CD14-positive monocyte (primary cell): Measurements from ENCODE around the gene CWC25. TPM values are rescaled to one million over a fixed set of nuclear protein-coding genes. Genes with fewer than 3 reads are reported as not detected.

ENCODE experiments used
- DNase-seq, 3 donors: peaks; one replicate each; pipeline ENCODE4 v3.0.0-alpha.2; 2011 to 2022
- H2AFZ ChIP-seq: 2 replicates; pipeline ENCODE4 v1.6.0; 2012; ENCODE audit warnings: mild to moderate bottlenecking, low read depth, low read length, inconsistent platforms; ENCODE audit not compliant: insufficient read depth, poor library complexity, severe bottlenecking
- H3K27ac ChIP-seq, 2 donors: 1 replicate in 1 of 2; 2 replicates in 1 of 2; pipeline ENCODE4 v1.5.1; 2012 to 2013; ENCODE audit warnings: low read length in 2 of 2, control low read depth in 1 of 2, inconsistent platforms in 1 of 2, low read depth in 1 of 2, mild to moderate bottlenecking in 1 of 2
- H3K27me3 ChIP-seq, 2 donors: one replicate each; pipeline versions ENCODE4 v1.6.0 to v1.6.1; 2011 to 2013; ENCODE audit warnings: low read length in 2 of 2; ENCODE audit not compliant: control insufficient read depth in 2 of 2, insufficient read depth in 2 of 2
- H3K36me3 ChIP-seq, 2 donors: replicated peaks in 1 of 2; 1 replicate in 1 of 2; 2 replicates in 1 of 2; pipeline versions ENCODE4 v1.5.1 to v1.6.1; 2012 to 2013; ENCODE audit warnings: low read length in 2 of 2, control low read depth in 1 of 2, inconsistent platforms in 1 of 2, mild to moderate bottlenecking in 1 of 2; ENCODE audit not compliant: insufficient read depth in 2 of 2, control insufficient read depth in 1 of 2
- H3K4me1 ChIP-seq, 2 donors: 1 replicate in 1 of 2; 2 replicates in 1 of 2; pipeline versions ENCODE4 v1.5.1 to v1.6.1; 2012 to 2013; ENCODE audit warnings: low read length in 2 of 2, control low read depth in 1 of 2, inconsistent platforms in 1 of 2, mild to moderate bottlenecking in 1 of 2, moderate library complexity in 1 of 2; ENCODE audit not compliant: insufficient read depth in 2 of 2, control insufficient read depth in 1 of 2
- H3K4me2 ChIP-seq: replicated peaks from 2 replicates; pipeline ENCODE3; 2012; ENCODE audit warnings: low read length, moderate library complexity, mild to moderate bottlenecking; ENCODE audit not compliant: poor library complexity, severe bottlenecking; ENCODE audit errors: extremely low read depth
- H3K4me3 ChIP-seq, 3 experiments: fragments of 200-600 bp in 1 of 3; sonication (generic) in 1 of 3; replicated peaks in 1 of 3; 1 replicate in 2 of 3; 2 replicates in 1 of 3; pipeline ENCODE4 v1.5.1; 2011 to 2013; ENCODE audit warnings: low read length in 3 of 3, mild to moderate bottlenecking in 3 of 3, control low read depth in 2 of 3, low read depth in 2 of 3, inconsistent platforms in 1 of 3, moderate library complexity in 1 of 3
- H3K79me2 ChIP-seq: 2 replicates; pipeline ENCODE4 v1.6.0; 2012; ENCODE audit warnings: mild to moderate bottlenecking, control low read depth, inconsistent platforms, low read length, moderate library complexity; ENCODE audit not compliant: insufficient read depth
- H3K9ac ChIP-seq: 2 replicates; pipeline ENCODE4 v1.6.0; 2017; ENCODE audit warnings: low read length, mild to moderate bottlenecking; ENCODE audit not compliant: insufficient read depth, poor library complexity, severe bottlenecking
- H3K9me3 ChIP-seq, 2 donors: replicated peaks in 1 of 2; 1 replicate in 1 of 2; 2 replicates in 1 of 2; pipeline versions ENCODE4 v1.5.1 to v1.6.1; 2012 to 2013; ENCODE audit warnings: low read length in 2 of 2, control low read depth in 1 of 2; ENCODE audit not compliant: control insufficient read depth in 1 of 2, insufficient read depth in 1 of 2
- H4K20me1 ChIP-seq: 2 replicates; pipeline ENCODE4 v1.6.0; 2012; ENCODE audit warnings: mild to moderate bottlenecking, low read length, control low read depth, moderate library complexity; ENCODE audit not compliant: insufficient read depth
- H3K27ac Mint-ChIP-seq, 7 donors: one replicate each; pipeline ENCODE4 v1.8.0; 2020; ENCODE audit warnings: mild to moderate bottlenecking in 7 of 7, mixed read lengths in 7 of 7, moderate library complexity in 6 of 7, inconsistent platforms in 2 of 7
- H3K27me3 Mint-ChIP-seq, 3 donors: one replicate each; pipeline ENCODE4 v1.8.0; 2021 to 2022; ENCODE audit warnings: low read depth in 3 of 3, mild to moderate bottlenecking in 3 of 3, mixed read lengths in 3 of 3, moderate library complexity in 3 of 3, inconsistent platforms in 1 of 3
- H3K36me3 Mint-ChIP-seq, 2 donors: one replicate each; pipeline ENCODE4 v1.8.0; 2020; ENCODE audit warnings: mixed read lengths in 2 of 2, inconsistent platforms in 1 of 2, mild to moderate bottlenecking in 1 of 2
- H3K4me1 Mint-ChIP-seq: one replicate; pipeline ENCODE4 v1.8.0; 2020; ENCODE audit warnings: mild to moderate bottlenecking, mixed read lengths
- H3K4me3 Mint-ChIP-seq, 2 donors: one replicate each; pipeline ENCODE4 v1.8.0; 2020; ENCODE audit warnings: mild to moderate bottlenecking in 2 of 2, mixed read lengths in 2 of 2, moderate library complexity in 1 of 2
- H3K9me3 Mint-ChIP-seq, 7 donors: one replicate each; pipeline ENCODE4 v1.8.0; 2020 to 2022; ENCODE audit warnings: mixed read lengths in 7 of 7, mild to moderate bottlenecking in 6 of 7, moderate library complexity in 6 of 7, inconsistent platforms in 2 of 7
- CTCF ChIP-seq: fragments of 200-600 bp; IDR thresholded peaks from one replicate; pipeline ENCODE4 v1.8.0; 2022; ENCODE audit warnings: antibody characterized with exemption, mild to moderate bottlenecking
- WGBS: methylation state at CpG from one replicate; pipeline ENCODE4 v1.1.5; 2013; ENCODE audit warnings: missing lambda C conversion rate; ENCODE audit not compliant: insufficient coverage; 5-methylcytosine and 5-hydroxymethylcytosine counted together
- intact Hi-C, 2 donors: fragments of 100-400 bp; cut with micrococcal nuclease; formaldehyde crosslinking; loops; one replicate each; pipeline versions ENCODE4 v1.15.0 to v1.15.1; 2023
- polyA plus RNA-seq, 3 donors: library from polyadenylated mRNA; depleted of rRNA in 1 of 3; unstranded in 2 of 3; stranded (reverse) in 1 of 3; fragments of 300-500 nt in 2 of 3; fragments of >200 nt in 1 of 3; fragmentation: Illumina TruSeq in 2 of 3; gene quantifications; 1 replicate in 2 of 3; 2 replicates in 1 of 3; pipeline ENCODE4 v1.2.3, GENCODE V29; 2012 to 2021

The CWC25 gene
- polyA plus RNA-seq, 3 donors = 7.5 to 63.2 (median 8.4) TPM

DNA sequence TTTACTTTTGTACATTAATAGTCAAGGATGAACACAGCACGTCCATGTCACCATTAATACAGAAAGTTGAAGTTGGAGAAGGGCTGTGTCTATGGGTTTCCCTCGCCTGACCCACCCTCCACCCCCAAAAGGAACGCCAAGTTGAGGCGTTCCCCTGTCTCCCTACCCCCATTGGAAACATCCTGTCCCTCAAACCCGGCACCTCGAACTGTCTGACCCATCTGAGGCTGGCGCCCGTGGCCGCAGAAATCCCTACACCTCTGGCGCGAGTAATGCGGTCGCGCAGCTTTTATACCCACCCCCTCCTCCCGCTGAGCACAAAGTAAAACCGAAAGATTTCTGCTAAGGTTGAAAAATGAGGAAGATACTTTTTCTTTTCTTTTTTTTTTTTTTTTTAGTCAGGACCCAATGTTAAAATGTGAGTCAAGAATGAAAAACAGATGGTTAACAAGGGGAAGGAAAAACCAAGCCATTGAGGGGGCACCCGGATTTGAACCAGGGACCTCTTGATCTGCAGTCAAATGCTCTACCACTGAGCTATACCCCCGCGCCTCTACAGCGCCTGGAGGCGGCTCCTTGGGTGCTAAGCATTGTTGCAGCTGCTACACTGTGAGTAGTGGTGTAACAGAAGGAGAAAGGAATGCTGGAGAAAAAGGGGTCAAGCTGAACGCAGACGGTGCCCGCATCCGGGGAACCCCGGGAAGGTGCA is 43.9 kb upstream of the CWC25 start:
- peak overlapping the region; percentile 79 to 89 for H3K27ac ChIP-seq
- H3K4me3 ChIP-seq = peak overlapping the region; percentile 98 to 100 (median 100)
- H3K27me3 ChIP-seq = no peaks in the 10 kb centered on the region
- no peak for TF ChIP-seq CTCF
- no peaks in the 10 kb centered on the region for H3K9me3 Mint-ChIP-seq
- peaks cover 0 to 3% of the 10 kb centered on the region in 2 donors for H3K36me3 Mint-ChIP-seq
- H3K4me2 ChIP-seq = peak overlapping the region; percentile 81
- peaks cover 0 to 4% (median 2%) of the 10 kb centered on the region in 3 donors for H3K27me3 Mint-ChIP-seq
- intact Hi-C loops = loop anchor here (2.0 to 10.0 kb wide), 3 partner anchors 14 to 164 kb away; partner anchors contain the start of genes MLLT6 (in 1 of the 2) and RPL23 (in 1 of the 2)
- H4K20me1 ChIP-seq = peaks cover 38% of the 10 kb centered on the region
- peaks cover 43% of the 10 kb centered on the region for H3K4me1 Mint-ChIP-seq
- H2AFZ ChIP-seq = peak overlapping the region; percentile 92
- peak overlapping the region; percentile 92 to 97 (median 95) for H3K27ac Mint-ChIP-seq
- 0% methylated on average over 12 of the region's 26 CpGs for WGBS
- H3K36me3 ChIP-seq = peaks cover 0 to 13% of the 10 kb centered on the region in 2 donors
- H3K79me2 ChIP-seq = peaks cover 40% of the 10 kb centered on the region
- DNase-seq = peak; percentile 77 to 81 (median 80)
- H3K4me3 Mint-ChIP-seq = peak overlapping the region; percentile 95 to 99
- peak overlapping the region; percentile 83 for H3K9ac ChIP-seq
- H3K4me1 ChIP-seq = peaks cover 44 to 60% of the 10 kb centered on the region in 2 donors
- H3K9me3 ChIP-seq = no peaks in the 10 kb centered on the region

DNA sequence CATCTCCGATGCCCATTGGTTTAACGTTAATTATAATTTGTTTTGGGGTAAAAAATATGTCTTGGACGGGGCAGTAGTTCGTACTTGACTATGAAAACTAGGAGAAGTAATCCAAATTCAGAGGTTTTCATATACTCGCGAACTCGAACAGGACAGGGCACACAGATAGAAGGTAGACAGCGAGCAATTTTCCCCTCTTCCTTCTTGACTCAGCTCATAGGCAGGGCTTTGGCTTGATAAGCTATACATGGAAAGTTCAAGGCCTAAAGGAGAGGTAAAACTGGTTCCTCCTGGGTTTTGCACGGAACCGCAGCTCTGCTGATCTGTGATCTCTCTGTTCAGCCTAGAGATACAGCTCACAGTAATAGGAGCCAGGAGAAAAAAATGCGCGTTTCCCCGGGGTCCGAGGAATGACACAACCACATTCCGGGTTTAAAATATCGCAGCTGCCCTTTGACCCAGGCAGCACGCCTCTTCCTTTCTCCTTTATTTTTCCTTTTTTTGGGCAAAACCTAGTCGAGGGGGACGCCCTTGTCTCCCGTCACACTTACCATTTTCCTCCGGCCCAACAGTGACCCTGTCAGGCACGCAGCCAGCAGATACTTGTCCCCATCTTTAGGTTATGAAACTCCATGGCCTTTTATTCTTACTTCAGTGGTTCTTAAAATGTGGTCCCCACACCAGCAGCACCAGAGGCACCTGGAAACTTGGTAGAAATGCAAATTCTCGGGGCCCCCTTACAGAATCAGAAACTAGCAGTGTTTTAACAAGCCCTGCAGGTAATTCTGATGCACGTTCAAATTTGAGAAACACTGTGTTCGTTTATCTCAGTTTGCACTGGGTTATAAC is 43.1 kb upstream of the CWC25 start:
- peak in 2 of 3 donors; percentile 13 to 31 for DNase-seq
- Mint-ChIP-seq H3K27ac (peak overlapping the region; percentile 92 to 97 (median 95)), H3K9me3 (no peaks in the 10 kb centered on the region), H3K4me1 (peaks cover 36% of the 10 kb centered on the region), H3K36me3 (peaks cover 0 to 3% of the 10 kb centered on the region in 2 donors), H3K27me3 (peaks cover 2 to 8% (median 4%) of the 10 kb centered on the region in 3 donors), H3K4me3 (peak overlapping the region; percentile 95 to 99)
- 5% methylated on average over 18 of the region's 25 CpGs for WGBS
- H3K4me2 ChIP-seq = peak overlapping the region; percentile 81
- peak overlapping the region; percentile 79 to 89 for H3K27ac ChIP-seq
- H3K9me3 ChIP-seq = no peaks in the 10 kb centered on the region
- H4K20me1 ChIP-seq = peaks cover 30% of the 10 kb centered on the region
- no peaks in the 10 kb centered on the region for H3K27me3 ChIP-seq
- H3K79me2 ChIP-seq = peaks cover 32% of the 10 kb centered on the region
- H3K9ac ChIP-seq = peak overlapping the region; percentile 83
- intact Hi-C loops = loop anchor here (2.0 to 10.0 kb wide), 3 partner anchors 13 to 163 kb away; partner anchors contain the start of genes MLLT6 (in 1 of the 2) and RPL23 (in 1 of the 2)
- peaks cover 36 to 52% of the 10 kb centered on the region in 2 donors for H3K4me1 ChIP-seq
- no peak for TF ChIP-seq CTCF
- peaks cover 0 to 6% of the 10 kb centered on the region in 2 donors for H3K36me3 ChIP-seq
- H2AFZ ChIP-seq = peak overlapping the region; percentile 92
- peak overlapping the region; percentile 98 to 100 (median 100) for H3K4me3 ChIP-seq
